Large intestine (tissue), 3 donors: ENCODE data around the gene MBD3L5. TPM values are rescaled to one million over a fixed set of nuclear protein-coding genes. Genes with fewer than 3 reads are reported as not detected.
A peak's percentile ranks its signal among the peaks of the same experiment; 100 is the strongest.
"Not testable (repeated sequence)": the region's sequence is repeated elsewhere in the genome, so short reads cannot be mapped to it uniquely, and the experiment has no call there.

ENCODE experiments used
- DNase-seq, 2 donors: peaks; one replicate each; pipeline versions ENCODE4 v3.0.0 to v3.0.0-alpha.2; 2013
- H3K27ac ChIP-seq: one replicate; pipeline ENCODE4 v1.5.1; 2013; ENCODE audit warnings: low read length
- H3K27me3 ChIP-seq: 2 replicates; pipeline ENCODE4 v1.6.1; 2013; ENCODE audit warnings: low read length; ENCODE audit not compliant: control insufficient read depth, insufficient read depth
- H3K36me3 ChIP-seq: 2 replicates; pipeline ENCODE4 v1.6.1; 2013; ENCODE audit warnings: low read length; ENCODE audit not compliant: control insufficient read depth, insufficient read depth
- H3K4me1 ChIP-seq: one replicate; pipeline ENCODE4 v1.6.1; 2013; ENCODE audit warnings: low read length; ENCODE audit not compliant: control insufficient read depth, insufficient read depth
- H3K4me3 ChIP-seq: one replicate; pipeline ENCODE4 v1.5.1; 2013; ENCODE audit warnings: low read length
- H3K9me3 ChIP-seq: one replicate; pipeline ENCODE4 v1.6.1; 2013; ENCODE audit warnings: mild to moderate bottlenecking, low read depth, low read length, moderate library complexity; ENCODE audit not compliant: control insufficient read depth
- WGBS: methylation state at CpG from one replicate; pipeline ENCODE4 v1.1.5; 2013; ENCODE audit warnings: low lambda C conversion rate; ENCODE audit not compliant: insufficient coverage; 5-methylcytosine and 5-hydroxymethylcytosine counted together
- polyA plus RNA-seq: library from polyadenylated mRNA; unstranded; fragments of 120-200 nt; gene quantifications from one replicate; pipeline ENCODE4 v1.2.1, GENCODE V29; 2013

MBD3L5 gene
- polyA plus RNA-seq, 1 donor = not detected

DNA sequence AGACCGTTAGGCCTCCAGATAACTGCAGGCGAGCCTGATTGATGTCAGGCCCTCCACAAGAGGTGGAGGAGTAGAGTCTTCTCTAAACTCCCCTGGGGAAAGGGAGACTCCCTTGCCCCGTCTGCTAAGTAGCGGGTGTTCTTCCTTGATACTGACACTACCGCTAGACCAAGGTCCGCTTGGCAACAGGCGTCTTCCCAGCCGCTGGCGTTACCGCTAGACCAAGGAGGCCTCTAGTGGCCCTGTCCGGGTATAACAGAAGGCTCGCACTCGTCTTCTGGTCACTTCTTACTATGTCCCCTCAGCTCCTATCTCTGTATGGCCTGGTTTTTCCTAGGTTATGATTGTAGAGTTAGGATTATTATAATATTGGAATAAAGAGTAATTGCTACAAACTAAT lies 36.7 kb downstream of the MBD3L5 start:
- no CpG with 5 or more reads among the region's 13 CpGs for WGBS
- H3K27ac ChIP-seq, H3K4me3 ChIP-seq, H3K36me3 ChIP-seq, H3K4me1 ChIP-seq, H3K27me3 ChIP-seq, H3K9me3 ChIP-seq: not testable (repeated sequence)
- DNase-seq = peak in 1 of 2 donors; percentile 15

GRCh38 chr19:7067716-7068115 lies 37.3 kb downstream of the MBD3L5 start:
- DNase-seq = peak in 1 of 2 donors; percentile 0
- 89% methylated on average over 1 of the region's 2 CpGs for WGBS
- H3K4me3 ChIP-seq = no peak overlapping the region
- peaks cover 11% of the 10 kb centered on the region for H3K36me3 ChIP-seq
- H3K27me3 ChIP-seq = no peaks in the 10 kb centered on the region
- H3K27ac ChIP-seq = no peak overlapping the region
- H3K4me1 ChIP-seq = no peaks in the 10 kb centered on the region
- H3K9me3 ChIP-seq = peaks cover 5% of the 10 kb centered on the region

GRCh38 chr19:7068599-7068998 lies 38.2 kb downstream of the MBD3L5 start:
- H3K27ac ChIP-seq = no peak overlapping the region
- no peak overlapping the region for H3K4me3 ChIP-seq
- peaks cover 5% of the 10 kb centered on the region for H3K9me3 ChIP-seq
- DNase-seq = no peak
- H3K4me1 ChIP-seq = no peaks in the 10 kb centered on the region
- no CpG with 5 or more reads among the region's 6 CpGs for WGBS
- H3K36me3 ChIP-seq = peaks cover 18% of the 10 kb centered on the region
- H3K27me3 ChIP-seq = no peaks in the 10 kb centered on the region

DNA sequence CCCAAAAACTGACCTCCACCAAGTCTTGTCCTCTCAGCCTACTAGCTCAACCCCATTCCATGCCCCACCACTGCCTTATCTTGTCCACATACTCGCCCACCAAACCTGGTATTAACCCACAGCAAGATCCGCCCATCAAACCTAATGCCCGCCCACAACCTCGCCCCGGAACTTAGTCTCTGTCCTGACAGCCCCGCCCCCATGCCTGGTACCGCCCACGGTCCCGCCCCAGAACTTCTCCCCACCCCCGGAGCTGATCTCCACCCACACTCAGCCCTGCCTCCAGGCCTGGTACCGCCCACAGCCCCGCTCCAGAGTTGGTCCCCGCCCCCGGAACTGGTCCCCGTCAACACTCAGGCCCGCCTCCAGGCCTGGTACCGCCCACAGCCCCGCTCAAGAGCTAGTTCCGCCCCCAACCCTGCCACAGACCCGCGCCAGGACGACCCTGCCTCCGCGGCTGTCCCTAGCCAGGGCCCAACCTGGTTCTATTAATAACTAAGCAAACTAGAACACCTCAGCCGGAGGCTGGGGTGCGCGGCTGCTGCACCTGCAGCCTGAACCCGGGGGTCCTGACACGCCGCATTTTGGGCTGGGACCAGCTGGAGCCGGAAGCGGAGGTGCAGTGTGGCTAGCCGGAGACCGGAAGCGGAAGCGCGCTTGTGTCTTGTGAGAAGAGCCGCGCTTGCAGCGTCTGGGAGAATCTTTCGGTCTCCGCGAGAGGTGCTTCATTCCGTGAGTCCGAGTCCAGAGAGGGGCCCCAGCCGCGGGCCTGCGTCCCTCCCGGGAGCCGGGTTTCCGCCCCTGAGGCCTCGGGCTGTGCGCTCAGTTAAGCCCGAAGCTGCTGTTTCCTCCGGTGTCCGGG lies 38.9 kb downstream of the MBD3L5 start, which contains the start of gene ZNF557:
ZNF557 (plus strand) TSS at position 662 of the 862 bp plus-strand sequence. CDS start 5,372 bp downstream, outside the sequence.
- no peaks in the 10 kb centered on the region for H3K27me3 ChIP-seq
- H3K4me1 ChIP-seq = no peaks in the 10 kb centered on the region
- H3K27ac ChIP-seq = peak within 1 kb of the TSS; percentile 65
- H3K9me3 ChIP-seq = peaks cover 7% of the 10 kb centered on the region
- H3K36me3 ChIP-seq = peaks cover 24% of the 10 kb centered on the region
- peak; percentile 98 for DNase-seq
- no CpG with 5 or more reads among the region's 56 CpGs for WGBS
- peak within 1 kb of the TSS; percentile 90 for H3K4me3 ChIP-seq

DNA sequence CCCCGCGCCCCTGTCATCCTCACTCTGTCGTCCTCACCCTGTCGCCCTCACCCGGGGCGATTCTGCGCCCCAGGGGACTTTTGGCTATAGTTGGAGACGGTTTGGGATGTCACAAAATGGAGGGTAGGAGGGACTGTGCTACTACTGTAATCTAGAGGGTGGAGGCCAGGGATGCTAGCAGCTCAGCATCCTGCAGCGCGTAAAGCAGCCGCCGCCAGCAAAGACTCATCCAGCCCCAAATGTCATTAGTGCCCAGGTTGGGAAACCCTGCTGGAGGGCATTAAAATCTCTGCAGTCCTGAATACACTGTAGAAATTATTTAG lies 39.5 kb downstream of the MBD3L5 start:
- H3K9me3 ChIP-seq = peaks cover 13% of the 10 kb centered on the region
- H3K36me3 ChIP-seq = peaks cover 30% of the 10 kb centered on the region
- no CpG with 5 or more reads among the region's 12 CpGs for WGBS
- peak overlapping the region; percentile 90 for H3K4me3 ChIP-seq
- no peaks in the 10 kb centered on the region for H3K4me1 ChIP-seq
- no peaks in the 10 kb centered on the region for H3K27me3 ChIP-seq
- peak overlapping the region; percentile 65 for H3K27ac ChIP-seq
- no peak for DNase-seq

GRCh38 chr19:7072541-7072940 lies 42.2 kb downstream of the MBD3L5 start:
- H3K27me3 ChIP-seq = no peaks in the 10 kb centered on the region
- H3K4me1 ChIP-seq = no peaks in the 10 kb centered on the region
- no peak overlapping the region for H3K4me3 ChIP-seq
- WGBS = no CpG with 5 or more reads among the region's 6 CpGs
- no peak for DNase-seq
- peaks cover 23% of the 10 kb centered on the region for H3K9me3 ChIP-seq
- H3K27ac ChIP-seq = no peak overlapping the region
- peaks cover 56% of the 10 kb centered on the region for H3K36me3 ChIP-seq

- Histone ChIP-seq H3K27ac (no peak overlapping the region), H3K36me3 (peaks cover 72% of the 10 kb centered on the region), H3K4me3 (no peak overlapping the region), H3K27me3 (no peaks in the 10 kb centered on the region), H3K9me3 (peaks cover 43% of the 10 kb centered on the region), H3K4me1 (no peaks in the 10 kb centered on the region)
- no CpG with 5 or more reads among the region's 29 CpGs for WGBS
- DNase-seq = no peak
Measured at GRCh38 chr19:7074705-7075282, 44.4 kb downstream of the MBD3L5 start.

DNA sequence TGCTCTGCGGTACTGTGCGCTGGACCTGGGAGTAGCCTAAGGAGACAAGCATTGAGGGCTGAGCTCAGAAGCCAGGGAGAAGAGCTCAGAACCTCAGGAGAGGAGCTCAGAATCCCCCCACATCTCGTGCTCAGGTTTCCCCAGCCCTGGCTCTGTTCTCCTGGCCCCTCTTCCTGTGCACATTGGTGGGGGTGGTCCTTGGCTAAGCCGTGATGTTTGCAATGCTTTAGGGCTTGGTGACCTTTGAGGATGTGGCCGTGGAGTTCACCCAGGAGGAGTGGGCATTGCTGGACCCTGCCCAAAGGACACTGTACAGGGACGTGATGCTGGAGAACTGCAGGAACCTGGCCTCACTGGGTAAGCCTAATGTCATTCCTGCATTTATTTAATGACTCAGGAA lies 45.8 kb downstream of the MBD3L5 start:
- no CpG with 5 or more reads among the region's 6 CpGs for WGBS
- no peak overlapping the region for H3K27ac ChIP-seq
- peaks cover 56% of the 10 kb centered on the region for H3K9me3 ChIP-seq
- no peak for DNase-seq
- no peak overlapping the region for H3K4me3 ChIP-seq
- peaks cover 84% of the 10 kb centered on the region for H3K36me3 ChIP-seq
- no peaks in the 10 kb centered on the region for H3K27me3 ChIP-seq
- no peaks in the 10 kb centered on the region for H3K4me1 ChIP-seq

DNA sequence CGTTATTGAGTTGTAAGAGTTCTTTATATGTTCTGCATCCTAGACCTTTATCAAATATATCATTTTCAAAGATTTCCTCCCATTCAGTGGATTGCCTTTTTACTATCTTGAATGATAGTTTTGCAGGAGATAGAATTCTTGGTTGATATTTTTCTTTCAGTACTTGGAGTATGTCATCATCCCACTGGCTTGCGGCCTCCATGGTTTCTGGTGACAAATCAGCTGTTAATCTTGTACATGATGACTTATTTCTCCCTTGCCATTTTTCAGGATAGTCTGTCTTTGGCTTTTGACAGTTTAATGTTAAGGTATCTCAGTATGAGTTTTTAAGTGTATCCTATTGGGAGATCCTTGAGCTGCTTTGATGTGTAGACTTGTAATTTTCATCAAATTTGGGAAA lies 47.6 kb downstream of the MBD3L5 start:
- Histone ChIP-seq H3K9me3 (peaks cover 73% of the 10 kb centered on the region), H3K36me3 (peaks cover 91% of the 10 kb centered on the region), H3K4me3 (no peak overlapping the region), H3K27me3 (no peaks in the 10 kb centered on the region), H3K27ac (no peak overlapping the region), H3K4me1 (no peaks in the 10 kb centered on the region)
- WGBS = 100% methylated on average over 2 of the region's 2 CpGs
- no peak for DNase-seq
